Smooth muscle cell (in vitro differentiated cells): ENCODE data around the gene TWF2. TPM values are rescaled to one million over a fixed set of nuclear protein-coding genes. Genes with fewer than 3 reads are reported as not detected.
A peak's percentile ranks its signal among the peaks of the same experiment; 100 is the strongest.
"Not testable (repeated sequence)": the region's sequence is repeated elsewhere in the genome, so short reads cannot be mapped to it uniquely, and the experiment has no call there.

Source experiments
- DNase-seq: peaks from one replicate; lab custom pipeline; 2025; ENCODE audit not compliant: unreplicated experiment; lab: John Stamatoyannopoulos, UW
- H2AFZ ChIP-seq: fragments of 200-600 bp; sonication (generic); 2 replicates; pipeline ENCODE4 v1.6.0; 2016; ENCODE audit warnings: antibody characterized with exemption, low read depth, mild to moderate bottlenecking
- H3F3A ChIP-seq: fragments of 200-600 bp; sonication (generic); 2 replicates; pipeline ENCODE4 v1.6.0; 2017; ENCODE audit warnings: antibody characterized with exemption, low read depth
- H3K27ac ChIP-seq: fragments of 200-600 bp; sonication (generic); 2 replicates; pipeline ENCODE4 v1.5.1; 2016; ENCODE audit warnings: low read depth, mild to moderate bottlenecking
- H3K27me3 ChIP-seq: fragments of 200-600 bp; sonication (generic); 2 replicates; pipeline ENCODE4 v1.6.1; 2016; ENCODE audit warnings: low read depth, mild to moderate bottlenecking
- H3K36me3 ChIP-seq: fragments of 200-600 bp; sonication (generic); 2 replicates; pipeline ENCODE4 v1.5.1; 2016; ENCODE audit warnings: low read depth
- H3K4me1 ChIP-seq: fragments of 200-600 bp; sonication (generic); 2 replicates; pipeline ENCODE4 v1.5.1; 2016; ENCODE audit warnings: low read depth
- H3K4me2 ChIP-seq: fragments of 200-600 bp; sonication (generic); 2 replicates; pipeline ENCODE4 v1.6.0; 2016; ENCODE audit warnings: mild to moderate bottlenecking
- H3K4me3 ChIP-seq: fragments of 200-600 bp; sonication (generic); 2 replicates; pipeline ENCODE4 v1.5.1; 2016; ENCODE audit warnings: mild to moderate bottlenecking
- H3K79me2 ChIP-seq: fragments of 200-600 bp; sonication (generic); 2 replicates; pipeline ENCODE4 v1.6.0; 2016; ENCODE audit warnings: low read depth, mild to moderate bottlenecking
- H3K9ac ChIP-seq: fragments of 200-600 bp; sonication (generic); 2 replicates; pipeline ENCODE4 v1.6.0; 2016; ENCODE audit warnings: low read depth
- H3K9me3 ChIP-seq: fragments of 200-600 bp; sonication (generic); replicated peaks from 2 replicates; pipeline ENCODE4 v1.5.1; 2016; ENCODE audit warnings: low read depth
- H4K20me1 ChIP-seq: fragments of 200-600 bp; sonication (generic); 2 replicates; pipeline ENCODE4 v1.6.0; 2016; ENCODE audit warnings: low read depth
- WGBS: methylation state at CpG from one replicate; pipeline ENCODE4 v1.1.7; 2016; ENCODE audit warnings: low lambda C conversion rate; 5-methylcytosine and 5-hydroxymethylcytosine counted together
- polyA plus RNA-seq: library from polyadenylated mRNA; unstranded; fragments of >200 nt; fragmentation: Nextera tagmentation; extraction: Ambion mirVana; gene quantifications from 2 replicates; pipeline ENCODE4 v1.2.1, GENCODE V29; 2016
- total RNA-seq: library from RNA; depleted of rRNA; stranded (reverse); fragments of >200 nt; gene quantifications from 2 replicates; pipeline ENCODE4 v1.2.3, GENCODE V29; 2014
- TF ChIP-seq, protein P1 (sequence below): fragments of 200-600 bp; sonication (generic); IDR thresholded peaks from 2 replicates; pipeline ENCODE4 v1.5.1; 2017; ENCODE audit warnings: borderline replicate concordance, mild to moderate bottlenecking, antibody characterized with exemption; ENCODE audit not compliant: insufficient read depth, poor library complexity, severe bottlenecking

The TWF2 gene
- total RNA-seq = 71.8 and 80.9 TPM in 2 replicates
- 91.0 and 96.8 TPM in 2 replicates for polyA plus RNA-seq

GRCh38 chr3:52238761-52239701 is at the start of gene TWF2:
Gene TWF2, minus strand, starts transcription at chr3:52239158. Its CDS starts 142 bp downstream, at chr3:52239016.
- H3K27ac ChIP-seq = peak within 1 kb of the TSS; percentile 94
- peaks cover 9% of the 10 kb centered on the region for H3F3A ChIP-seq
- peaks cover 45% of the 10 kb centered on the region for H3K79me2 ChIP-seq
- no peaks in the 10 kb centered on the region for H3K36me3 ChIP-seq
- DNase-seq = peak; percentile 47
- H3K9ac ChIP-seq = peak within 1 kb of the TSS; percentile 81
- no peaks in the 10 kb centered on the region for H3K9me3 ChIP-seq
- TF ChIP-seq, protein P1, sequence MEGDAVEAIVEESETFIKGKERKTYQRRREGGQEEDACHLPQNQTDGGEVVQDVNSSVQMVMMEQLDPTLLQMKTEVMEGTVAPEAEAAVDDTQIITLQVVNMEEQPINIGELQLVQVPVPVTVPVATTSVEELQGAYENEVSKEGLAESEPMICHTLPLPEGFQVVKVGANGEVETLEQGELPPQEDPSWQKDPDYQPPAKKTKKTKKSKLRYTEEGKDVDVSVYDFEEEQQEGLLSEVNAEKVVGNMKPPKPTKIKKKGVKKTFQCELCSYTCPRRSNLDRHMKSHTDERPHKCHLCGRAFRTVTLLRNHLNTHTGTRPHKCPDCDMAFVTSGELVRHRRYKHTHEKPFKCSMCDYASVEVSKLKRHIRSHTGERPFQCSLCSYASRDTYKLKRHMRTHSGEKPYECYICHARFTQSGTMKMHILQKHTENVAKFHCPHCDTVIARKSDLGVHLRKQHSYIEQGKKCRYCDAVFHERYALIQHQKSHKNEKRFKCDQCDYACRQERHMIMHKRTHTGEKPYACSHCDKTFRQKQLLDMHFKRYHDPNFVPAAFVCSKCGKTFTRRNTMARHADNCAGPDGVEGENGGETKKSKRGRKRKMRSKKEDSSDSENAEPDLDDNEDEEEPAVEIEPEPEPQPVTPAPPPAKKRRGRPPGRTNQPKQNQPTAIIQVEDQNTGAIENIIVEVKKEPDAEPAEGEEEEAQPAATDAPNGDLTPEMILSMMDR = peak; percentile 9
- 1% methylated on average over 81 of the region's 92 CpGs for WGBS
- H4K20me1 ChIP-seq = peaks cover 27% of the 10 kb centered on the region
- H3K4me2 ChIP-seq = peak within 1 kb of the TSS; percentile 82
- no peak within 1 kb of the TSS for H2AFZ ChIP-seq
- H3K27me3 ChIP-seq = no peaks in the 10 kb centered on the region
- peak within 1 kb of the TSS; percentile 80 for H3K4me3 ChIP-seq
- H3K4me1 ChIP-seq = peaks cover 11% of the 10 kb centered on the region

DNA sequence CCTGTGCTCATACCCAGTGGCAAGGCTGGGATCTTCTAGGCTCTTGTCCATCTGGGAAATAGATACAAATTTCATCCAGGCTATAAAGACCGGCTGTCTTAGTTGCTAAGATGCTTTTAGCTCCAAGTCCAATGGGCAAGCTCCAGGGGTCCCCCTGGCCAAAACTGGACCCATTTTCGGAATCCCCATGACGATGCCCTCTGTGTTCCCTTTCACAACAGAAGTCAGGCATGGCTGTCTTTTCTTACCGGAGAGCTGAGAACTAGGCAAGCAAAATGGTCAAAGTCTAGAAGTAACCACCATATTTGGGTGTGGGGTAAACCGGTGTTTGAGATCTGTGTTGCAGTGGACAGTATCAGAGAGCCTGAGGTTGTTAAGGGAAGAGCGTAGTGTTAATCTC is 49.7 kb upstream of the TWF2 start:
- H3K27ac ChIP-seq = no peak overlapping the region
- no peak for DNase-seq
- H3K4me1 ChIP-seq = peaks cover 11% of the 10 kb centered on the region
- H3K79me2 ChIP-seq = peaks cover 10% of the 10 kb centered on the region
- H3K4me3 ChIP-seq = peak overlapping the region; percentile 75
- H3K36me3 ChIP-seq = no peaks in the 10 kb centered on the region
- H3F3A ChIP-seq = no peaks in the 10 kb centered on the region
- no peaks in the 10 kb centered on the region for H3K9me3 ChIP-seq
- H3K9ac ChIP-seq = no peak overlapping the region
- TF ChIP-seq, protein P1 = no peak
- WGBS = 97% methylated on average over 6 of the region's 6 CpGs
- H4K20me1 ChIP-seq = no peaks in the 10 kb centered on the region
- no peaks in the 10 kb centered on the region for H3K27me3 ChIP-seq
- H2AFZ ChIP-seq = no peak overlapping the region
- H3K4me2 ChIP-seq = peak overlapping the region; percentile 86

GRCh38 chr3:52286777-52287110 is 47.8 kb upstream of the TWF2 start:
- Histone ChIP-seq H3K9me3 (no peaks in the 10 kb centered on the region), H4K20me1 (no peaks in the 10 kb centered on the region), H3K36me3 (no peaks in the 10 kb centered on the region), H3F3A (peaks cover 14% of the 10 kb centered on the region), H3K9ac (peak overlapping the region; percentile 98), H3K27ac (peak overlapping the region; percentile 99), H2AFZ (no peak overlapping the region), H3K4me2 (peak overlapping the region; percentile 86), H3K27me3 (no peaks in the 10 kb centered on the region), H3K4me1 (peaks cover 11% of the 10 kb centered on the region), H3K4me3 (peak overlapping the region; percentile 75), H3K79me2 (peaks cover 10% of the 10 kb centered on the region)
- TF ChIP-seq, protein P1 = no peak
- WGBS = 85% methylated on average over 8 of the region's 8 CpGs
- DNase-seq = no peak

DNA sequence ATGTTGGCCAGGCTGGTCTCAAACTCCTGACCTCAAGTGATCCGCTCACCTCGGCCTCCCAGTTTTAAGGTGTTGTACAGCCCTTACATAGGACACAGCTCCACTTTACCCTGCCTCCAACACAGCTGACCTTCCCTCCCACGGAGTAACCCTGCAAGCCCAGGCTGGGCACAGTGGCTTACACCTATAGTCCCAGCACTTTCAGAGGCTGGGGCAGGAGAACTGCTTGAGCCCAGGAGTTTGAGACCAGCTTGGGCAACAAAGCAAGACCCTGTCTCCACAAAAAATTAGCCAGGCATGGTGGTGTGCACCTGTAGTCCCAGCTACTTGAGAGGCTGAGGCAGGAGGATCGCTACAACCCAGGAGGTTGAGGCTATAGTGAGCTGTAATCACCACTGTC is 45.1 kb upstream of the TWF2 start:
- 100% methylated on average over 4 of the region's 4 CpGs for WGBS
- H3K27me3 ChIP-seq, H3K36me3 ChIP-seq, H3K9me3 ChIP-seq, H3K9ac ChIP-seq, DNase-seq, H3K79me2 ChIP-seq, H2AFZ ChIP-seq, H4K20me1 ChIP-seq, H3K4me3 ChIP-seq, H3K4me2 ChIP-seq, H3K27ac ChIP-seq: not testable (repeated sequence)
- Histone ChIP-seq H3F3A (peaks cover 18% of the 10 kb centered on the region), H3K4me1 (peaks cover 20% of the 10 kb centered on the region)
